ENCODE measurements around the gene PKP1. TPM values are rescaled to one million over a fixed set of nuclear protein-coding genes. Genes with fewer than 3 reads are reported as not detected.

PKP1 gene
- polyA plus RNA-seq, 3 donors: not detected

DNA sequence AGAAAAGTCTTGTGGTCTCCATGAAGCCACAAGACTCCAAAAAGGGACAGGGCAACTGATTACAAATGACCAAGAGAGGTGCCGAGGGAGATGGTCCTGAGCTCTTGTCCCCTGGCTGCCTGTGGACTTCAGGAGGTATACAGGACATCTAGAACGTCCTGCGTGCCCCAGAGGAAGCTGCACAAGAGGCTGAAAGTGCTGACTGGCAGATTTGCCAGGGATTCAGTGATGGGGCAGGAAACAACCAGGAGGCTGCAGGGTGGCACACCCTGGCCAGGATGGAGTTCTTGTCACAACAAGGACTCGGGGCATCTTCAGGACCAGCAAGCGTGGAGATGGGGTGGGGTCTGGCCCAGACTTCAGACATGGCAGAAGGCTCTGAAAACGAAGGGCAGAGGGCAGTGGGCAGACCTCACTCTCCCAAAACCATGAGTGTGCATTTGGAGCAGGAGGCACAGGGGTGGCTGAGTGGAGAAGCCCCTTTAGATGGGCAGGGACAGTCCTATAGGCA is 13.4 kb upstream of the PKP1 start:
- no peaks in the 10 kb centered on the region for H3K36me3 ChIP-seq (replicated peaks in 1 of 2; ENCODE audit: control insufficient read depth in 1 of 2, insufficient read depth in 2 of 2, low read length in 2 of 2)
- DNase-seq: no peak
- no peak for TF ChIP-seq CTCF (IDR thresholded peaks at IDR 0.05)
- H3K4me1 Mint-ChIP-seq: peaks cover 3% of the 10 kb centered on the region
- peaks cover 12 to 19% (median 17%) of the 10 kb centered on the region in 3 donors for H3K27me3 Mint-ChIP-seq (ENCODE audit: low read depth in 3 of 3)
- no peaks in the 10 kb centered on the region for H3K79me2 ChIP-seq (ENCODE audit: insufficient read depth, low read length)
- H3K9ac ChIP-seq (ENCODE audit: insufficient read depth, low read length, poor library complexity, severe bottlenecking): no peak overlapping the region
- no peak overlapping the region for H3K4me3 Mint-ChIP-seq
- H3K27me3 ChIP-seq (ENCODE audit: control insufficient read depth in 2 of 2, insufficient read depth in 2 of 2, low read length in 2 of 2): peaks cover 0 to 5% of the 10 kb centered on the region in 2 donors
- H3K27ac ChIP-seq (ENCODE audit: low read depth in 1 of 2, low read length in 2 of 2): no peak overlapping the region
- no peak overlapping the region for H3K4me2 ChIP-seq (replicated peaks; ENCODE audit: extremely low read depth, low read length, poor library complexity, severe bottlenecking)
- no peak overlapping the region for H2AFZ ChIP-seq (ENCODE audit: insufficient read depth, low read depth, low read length, poor library complexity, severe bottlenecking)
- intact Hi-C loops (cut with micrococcal nuclease): no loop called here
- no peaks in the 10 kb centered on the region for H4K20me1 ChIP-seq (ENCODE audit: insufficient read depth, low read length)
- no peaks in the 10 kb centered on the region for H3K36me3 Mint-ChIP-seq
- no peak overlapping the region for H3K4me3 ChIP-seq (replicated peaks in 1 of 3; ENCODE audit: low read depth in 2 of 3, low read length in 3 of 3)
- no peaks in the 10 kb centered on the region for H3K9me3 ChIP-seq (replicated peaks in 1 of 2; ENCODE audit: control insufficient read depth in 1 of 2, insufficient read depth in 1 of 2, low read length in 2 of 2)
- no peaks in the 10 kb centered on the region for H3K4me1 ChIP-seq (ENCODE audit: control insufficient read depth in 1 of 2, insufficient read depth in 2 of 2, low read length in 2 of 2)
- no peaks in the 10 kb centered on the region for H3K9me3 Mint-ChIP-seq
- no peak overlapping the region for H3K27ac Mint-ChIP-seq
- 87% methylated on average over 6 of the region's 6 CpGs for WGBS (ENCODE audit: insufficient coverage)

DNA sequence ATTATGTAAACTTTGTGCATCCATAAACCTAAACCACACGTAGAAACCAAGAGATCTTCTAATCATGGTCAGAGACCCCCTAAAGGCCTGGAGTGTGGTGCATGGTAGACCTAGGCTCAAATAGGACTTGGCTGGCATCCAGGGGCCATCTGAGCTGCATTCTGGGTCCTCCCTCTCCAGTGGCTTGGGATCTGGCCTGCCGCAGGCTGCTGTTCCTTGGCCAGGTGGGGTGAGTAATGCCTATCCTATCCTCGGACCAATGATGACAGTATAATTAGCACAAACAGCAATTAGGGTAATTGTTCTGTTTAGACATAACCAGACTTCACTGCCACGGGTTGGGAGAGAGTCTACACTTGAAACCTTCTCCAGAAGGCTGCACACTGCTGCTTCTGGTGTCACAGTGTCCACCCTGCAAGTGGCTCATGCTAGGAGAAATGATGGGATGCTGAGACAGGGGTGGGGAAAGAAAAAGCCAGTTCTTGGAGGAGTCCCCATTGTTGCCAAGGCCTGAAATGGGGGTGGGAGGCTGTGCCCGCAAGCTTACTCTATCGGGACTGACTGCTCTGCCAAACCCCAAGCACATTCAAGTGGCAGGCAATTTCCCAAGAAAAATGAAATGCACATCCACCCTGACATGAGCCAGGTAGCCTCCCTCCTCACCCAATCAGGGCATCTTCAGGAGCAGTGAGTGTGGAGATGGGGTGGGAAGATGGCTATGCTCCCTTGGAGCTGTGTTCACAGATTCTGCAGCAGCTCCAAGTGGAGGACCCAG is 12.5 kb upstream of the PKP1 start:
- Histone ChIP-seq H3K79me2 (ENCODE audit: insufficient read depth, low read length) (no peaks in the 10 kb centered on the region), H4K20me1 (ENCODE audit: insufficient read depth, low read length) (no peaks in the 10 kb centered on the region), H3K27me3 (ENCODE audit: control insufficient read depth in 2 of 2, insufficient read depth in 2 of 2, low read length in 2 of 2) (peaks cover 0 to 5% of the 10 kb centered on the region in 2 donors), H3K9me3 (replicated peaks in 1 of 2; ENCODE audit: control insufficient read depth in 1 of 2, insufficient read depth in 1 of 2, low read length in 2 of 2) (no peaks in the 10 kb centered on the region), H3K27ac (ENCODE audit: low read depth in 1 of 2, low read length in 2 of 2) (no peak overlapping the region), H3K9ac (ENCODE audit: insufficient read depth, low read length, poor library complexity, severe bottlenecking) (no peak overlapping the region), H2AFZ (ENCODE audit: insufficient read depth, low read depth, low read length, poor library complexity, severe bottlenecking) (no peak overlapping the region), H3K4me1 (ENCODE audit: control insufficient read depth in 1 of 2, insufficient read depth in 2 of 2, low read length in 2 of 2) (no peaks in the 10 kb centered on the region), H3K36me3 (replicated peaks in 1 of 2; ENCODE audit: control insufficient read depth in 1 of 2, insufficient read depth in 2 of 2, low read length in 2 of 2) (no peaks in the 10 kb centered on the region), H3K4me3 (replicated peaks in 1 of 3; ENCODE audit: low read depth in 2 of 3, low read length in 3 of 3) (no peak overlapping the region), H3K4me2 (replicated peaks; ENCODE audit: extremely low read depth, low read length, poor library complexity, severe bottlenecking) (no peak overlapping the region)
- DNase-seq: no peak
- no peak overlapping the region for H3K4me3 Mint-ChIP-seq
- whole genome bisulfite sequencing (ENCODE audit: insufficient coverage): 58% methylated on average over 2 of the region's 6 CpGs
- no peaks in the 10 kb centered on the region for H3K9me3 Mint-ChIP-seq
- no peak for TF ChIP-seq CTCF (IDR thresholded peaks at IDR 0.05)
- peaks cover 3% of the 10 kb centered on the region for H3K4me1 Mint-ChIP-seq
- H3K27ac Mint-ChIP-seq: peak overlapping the region in 1 of 7 donors; percentile 42
- intact Hi-C loops (cut with micrococcal nuclease): no loop called here
- H3K36me3 Mint-ChIP-seq: no peaks in the 10 kb centered on the region
- peaks cover 12 to 17% (median 16%) of the 10 kb centered on the region in 3 donors for H3K27me3 Mint-ChIP-seq (ENCODE audit: low read depth in 3 of 3)

All from CD14-positive monocyte (primary cell).